ENCODE measurements around the gene KCNMA1.

DNA sequence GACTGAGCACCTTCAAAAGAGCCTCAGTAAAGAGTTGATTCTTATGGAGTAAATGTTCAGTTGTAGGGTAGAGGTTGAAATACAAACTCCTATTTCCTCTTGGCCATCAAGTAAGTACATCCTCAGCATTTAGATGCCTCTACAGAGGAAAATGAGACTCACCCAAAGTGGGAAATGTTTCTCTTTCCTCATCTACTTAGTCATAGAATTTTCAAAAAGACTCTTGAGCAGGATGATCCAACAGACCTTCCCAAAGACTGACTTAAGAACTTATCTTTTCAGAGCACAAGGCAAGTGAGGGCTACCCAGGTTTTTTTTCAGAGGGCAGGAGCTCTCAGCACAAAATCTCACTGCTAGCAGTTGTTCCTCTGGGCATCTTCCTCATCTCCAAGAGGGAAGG, 449.1 kb downstream of the KCNMA1 start:
- TF ChIP-seq, protein P1, sequence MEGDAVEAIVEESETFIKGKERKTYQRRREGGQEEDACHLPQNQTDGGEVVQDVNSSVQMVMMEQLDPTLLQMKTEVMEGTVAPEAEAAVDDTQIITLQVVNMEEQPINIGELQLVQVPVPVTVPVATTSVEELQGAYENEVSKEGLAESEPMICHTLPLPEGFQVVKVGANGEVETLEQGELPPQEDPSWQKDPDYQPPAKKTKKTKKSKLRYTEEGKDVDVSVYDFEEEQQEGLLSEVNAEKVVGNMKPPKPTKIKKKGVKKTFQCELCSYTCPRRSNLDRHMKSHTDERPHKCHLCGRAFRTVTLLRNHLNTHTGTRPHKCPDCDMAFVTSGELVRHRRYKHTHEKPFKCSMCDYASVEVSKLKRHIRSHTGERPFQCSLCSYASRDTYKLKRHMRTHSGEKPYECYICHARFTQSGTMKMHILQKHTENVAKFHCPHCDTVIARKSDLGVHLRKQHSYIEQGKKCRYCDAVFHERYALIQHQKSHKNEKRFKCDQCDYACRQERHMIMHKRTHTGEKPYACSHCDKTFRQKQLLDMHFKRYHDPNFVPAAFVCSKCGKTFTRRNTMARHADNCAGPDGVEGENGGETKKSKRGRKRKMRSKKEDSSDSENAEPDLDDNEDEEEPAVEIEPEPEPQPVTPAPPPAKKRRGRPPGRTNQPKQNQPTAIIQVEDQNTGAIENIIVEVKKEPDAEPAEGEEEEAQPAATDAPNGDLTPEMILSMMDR (IDR thresholded peaks at IDR 0.05): no peak
- no peak for TF ChIP-seq POLR2A (IDR thresholded peaks at IDR 0.05)
